Naive thymus-derived CD8-positive, alpha-beta T cell (primary cell): Measurements from ENCODE around the gene ADSS1. TPM values are rescaled to one million over a fixed set of nuclear protein-coding genes. Genes with fewer than 3 reads are reported as not detected.

ENCODE experiments used
- ATAC-seq, 2 donors: fragments of 150-1000 bp; cut with Tn5 transposase in 1 of 2; sonication (Bioruptor Pico), chemical (Tn5 transposase) in 1 of 2; 1 replicate in 1 of 2; 2 replicates in 1 of 2; pipeline ENCODE4 v1.10.0; 2021; ENCODE audit warnings: mild to moderate bottlenecking in 2 of 2, moderate library complexity in 2 of 2
- POLR2A ChIA-PET: fragments of 350-600 bp; sonication (Branson Sonifier 250); formaldehyde crosslinking; loops from one replicate; lab custom pipeline; 2021; ENCODE audit warnings: antibody characterized with exemption; lab: Charles Lee
- DNase-seq, 10 donors: peaks; one replicate each; pipeline versions ENCODE4 v3.0.0 to v3.0.0-alpha.2; 2020 to 2022
- H3K27ac Mint-ChIP-seq, 10 donors: one replicate each; pipeline ENCODE4 v1.8.0; 2020 to 2022; ENCODE audit warnings: mild to moderate bottlenecking in 10 of 10, mixed read lengths in 10 of 10, moderate library complexity in 4 of 10, inconsistent platforms in 1 of 10
- H3K27me3 Mint-ChIP-seq, 5 donors: one replicate each; pipeline ENCODE4 v1.8.0; 2021 to 2022; ENCODE audit warnings: mixed read lengths in 5 of 5
- H3K36me3 Mint-ChIP-seq, 3 donors: one replicate each; pipeline ENCODE4 v1.8.0; 2020 to 2022; ENCODE audit warnings: mixed read lengths in 3 of 3, mild to moderate bottlenecking in 2 of 3, inconsistent platforms in 1 of 3
- H3K4me1 Mint-ChIP-seq, 4 donors: one replicate each; pipeline ENCODE4 v1.8.0; 2021 to 2022; ENCODE audit warnings: mixed read lengths in 4 of 4
- H3K4me3 Mint-ChIP-seq, 10 donors: one replicate each; pipeline ENCODE4 v1.8.0; 2020 to 2022; ENCODE audit warnings: mild to moderate bottlenecking in 10 of 10, mixed read lengths in 10 of 10, moderate library complexity in 6 of 10, inconsistent platforms in 1 of 10
- H3K9me3 Mint-ChIP-seq, 9 donors: one replicate each; pipeline ENCODE4 v1.8.0; 2020 to 2022; ENCODE audit warnings: mixed read lengths in 9 of 9, mild to moderate bottlenecking in 3 of 9, inconsistent platforms in 1 of 9, moderate library complexity in 1 of 9
- polyA plus RNA-seq, 3 donors: library from polyadenylated mRNA; unstranded; fragments of 300-500 nt; fragmentation: Illumina TruSeq; gene quantifications; one replicate each; pipeline ENCODE4 v1.2.3, GENCODE V29; 2021
- total RNA-seq, 8 experiments: library from RNA in 2 of 8; stranded (reverse) in 2 of 8; gene quantifications; one replicate each; pipeline ENCODE4 v1.2.3 and lab custom pipeline; 2021 to 2026

The ADSS1 gene
- total and polyA plus RNA-seq, 5 experiments from 2014 or later, result 0.61 to 5.5 (median 3.1) TPM

DNA sequence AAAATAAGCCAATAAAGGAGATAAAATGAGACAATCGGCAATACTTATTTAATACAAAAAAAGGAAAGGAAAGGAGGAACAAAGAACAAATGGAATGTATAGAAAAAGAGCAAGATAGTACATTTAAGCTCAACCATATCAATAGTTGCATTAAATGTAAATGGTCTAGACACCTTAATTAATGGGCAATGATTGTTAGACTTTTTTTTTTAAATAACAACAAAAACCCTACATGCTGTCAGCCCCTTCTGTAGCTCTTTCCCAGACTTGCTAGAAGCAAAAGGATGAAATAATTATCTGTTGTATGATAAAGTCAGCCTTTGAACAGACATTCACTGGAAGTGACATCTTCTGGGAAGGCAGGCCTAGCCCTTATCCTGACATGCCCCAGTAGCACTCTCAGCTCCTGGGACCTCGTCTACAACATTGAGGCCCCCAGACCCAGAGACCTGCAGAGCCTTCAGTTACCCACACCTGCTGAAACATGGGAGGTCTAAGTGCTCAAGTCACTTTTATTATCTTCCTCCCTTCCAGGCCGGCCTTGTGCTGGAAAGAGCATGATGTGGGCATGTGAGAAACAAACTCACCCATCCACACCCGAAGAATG is 42.3 kb downstream of the ADSS1 start:
- H3K4me1 Mint-ChIP-seq, result peaks cover 0 to 11% (median 6%) of the 10 kb centered on the region in 4 donors
- H3K27ac Mint-ChIP-seq, result peak overlapping the region in 2 of 10 donors; percentile 11 to 39
- peaks cover 0 to 2% (median 0%) of the 10 kb centered on the region in 9 donors for H3K9me3 Mint-ChIP-seq
- no peak overlapping the region for H3K4me3 Mint-ChIP-seq
- POLR2A ChIA-PET, result interaction anchor here (0.8 to 1.0 kb wide), 2 partner anchors 13 to 60 kb away, joined by 3 read pairs; no protein-coding TSS in a partner anchor
- H3K27me3 Mint-ChIP-seq, result no peaks in the 10 kb centered on the region
- no peak for ATAC-seq
- peaks cover 6 to 22% (median 13%) of the 10 kb centered on the region in 3 donors for H3K36me3 Mint-ChIP-seq
- DNase-seq, result no peak

DNA sequence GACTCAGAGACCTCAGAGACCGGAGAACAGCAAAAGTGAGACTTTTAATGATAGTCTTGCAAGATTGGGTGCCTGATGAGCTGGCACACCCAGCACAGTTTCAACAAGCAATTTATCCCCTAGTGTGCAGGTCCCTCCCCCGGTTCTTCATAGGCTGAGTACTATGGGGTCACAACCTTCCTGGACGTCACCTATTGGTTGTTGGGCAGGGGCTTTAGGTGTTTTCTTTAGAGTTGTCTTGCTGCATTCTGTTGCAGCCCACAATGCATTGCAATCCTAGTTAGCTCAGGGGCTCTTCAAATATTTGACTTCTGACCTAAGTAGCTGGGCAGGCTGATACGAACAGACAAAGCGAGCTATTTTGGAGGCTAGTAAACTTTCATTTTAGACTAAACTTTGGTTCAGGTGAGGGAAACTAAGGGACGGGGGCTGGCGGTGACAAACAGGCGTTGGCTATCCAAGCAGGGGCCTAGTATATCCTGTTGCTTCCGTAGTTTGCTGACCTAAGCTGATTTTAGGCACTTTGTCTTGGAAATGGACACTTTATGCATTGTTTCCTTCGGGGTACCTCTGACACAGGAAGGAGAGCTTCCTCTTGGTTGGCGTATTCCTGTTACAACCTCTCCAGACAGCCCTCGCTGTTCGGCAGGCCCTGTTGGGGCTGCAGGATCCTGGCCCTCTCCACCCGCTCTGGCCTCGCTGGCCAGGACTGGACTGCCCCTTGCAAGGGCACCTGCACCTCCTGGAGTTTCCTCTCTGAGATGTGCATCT is 43.0 kb downstream of the ADSS1 start:
- peaks cover 4 to 21% (median 16%) of the 10 kb centered on the region in 3 donors for H3K36me3 Mint-ChIP-seq
- ATAC-seq, result no peak
- H3K27ac Mint-ChIP-seq, result no peak overlapping the region
- DNase-seq, result no peak
- H3K4me1 Mint-ChIP-seq, result peaks cover 0 to 10% (median 5%) of the 10 kb centered on the region in 4 donors
- no peak overlapping the region for H3K4me3 Mint-ChIP-seq
- POLR2A ChIA-PET, result interaction anchor here (0.7 to 1.5 kb wide), 4 partner anchors 8 to 60 kb away, joined by 3 read pairs; no protein-coding TSS in a partner anchor
- H3K9me3 Mint-ChIP-seq, result peaks cover 0 to 2% (median 0%) of the 10 kb centered on the region in 9 donors
- no peaks in the 10 kb centered on the region for H3K27me3 Mint-ChIP-seq

DNA sequence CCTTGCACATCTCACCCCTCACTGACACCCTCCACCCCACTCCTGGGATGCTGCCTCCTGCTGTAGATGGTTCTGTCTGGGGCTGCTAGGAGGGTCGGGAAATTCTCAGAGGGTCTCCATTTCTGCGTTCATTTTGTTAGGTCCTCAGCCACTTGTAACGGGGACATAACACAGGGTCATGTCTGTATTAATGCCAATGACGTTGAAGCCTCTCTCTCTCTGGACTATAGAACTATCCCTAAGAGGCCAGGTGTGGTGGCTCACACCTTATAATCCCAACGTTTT is 43.5 kb downstream of the ADSS1 start:
- Mint-ChIP-seq H3K27me3 (no peaks in the 10 kb centered on the region), H3K36me3 (peaks cover 0 to 18% (median 15%) of the 10 kb centered on the region in 3 donors), H3K4me3 (no peak overlapping the region), H3K27ac (no peak overlapping the region), H3K9me3 (peaks cover 0 to 2% (median 0%) of the 10 kb centered on the region in 9 donors), H3K4me1 (peaks cover 0 to 10% (median 5%) of the 10 kb centered on the region in 4 donors)
- no peak for DNase-seq
- POLR2A ChIA-PET, result interaction anchor here (0.7 to 1.5 kb wide), 3 partner anchors 9 to 25 kb away, joined by 3 read pairs; no protein-coding TSS in a partner anchor
- ATAC-seq, result no peak

DNA sequence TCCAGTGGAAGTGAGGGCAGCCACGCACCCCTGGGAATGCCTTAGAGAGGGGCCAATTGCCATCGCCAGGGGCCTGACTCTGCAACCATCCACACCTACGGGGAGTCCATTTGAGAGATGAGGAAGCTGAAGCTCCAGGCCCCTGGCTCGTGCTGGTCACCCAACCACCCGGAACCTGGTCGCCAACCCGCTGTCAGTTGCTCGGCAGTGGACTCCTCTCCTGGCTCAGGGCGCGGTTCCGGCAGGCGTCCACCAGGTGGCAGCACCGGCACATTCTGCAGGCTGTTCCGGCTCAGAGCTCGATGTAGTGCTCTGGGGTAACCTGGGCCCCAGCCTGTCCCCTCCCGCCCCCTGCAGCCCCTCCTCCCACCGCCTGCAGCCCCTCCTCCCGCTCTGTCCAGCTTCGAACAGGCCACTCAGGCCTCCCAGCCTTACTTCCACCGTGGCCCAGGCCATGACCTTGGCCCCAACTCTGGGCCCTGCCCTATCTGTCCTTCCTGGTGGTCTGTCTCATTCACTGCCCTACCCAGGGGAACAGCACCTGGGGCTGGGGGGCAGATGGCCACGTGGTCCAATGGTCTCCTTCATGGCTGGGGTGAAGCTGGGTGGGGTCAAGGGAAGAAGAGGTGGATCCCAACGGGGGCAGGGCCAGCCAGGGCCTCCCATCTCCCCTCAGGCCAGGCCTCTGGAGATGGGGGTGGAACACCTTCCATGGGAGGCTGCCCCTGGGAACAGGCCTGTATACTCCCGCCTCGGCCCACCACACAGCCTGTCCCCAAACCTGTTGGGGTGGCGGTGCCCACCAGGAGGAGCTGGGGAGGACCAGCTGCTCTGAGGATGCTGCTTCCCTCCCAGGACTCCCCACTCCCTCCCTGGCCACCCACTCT is 44.7 kb downstream of the ADSS1 start:
- POLR2A ChIA-PET, result interaction anchor here (1.5 to 1.7 kb wide), 3 partner anchors 10 to 57 kb away, joined by 3 to 21 read pairs (median 10); partner anchors contain the start of gene ZBTB42
- Mint-ChIP-seq H3K27me3 (no peaks in the 10 kb centered on the region), H3K4me1 (peaks cover 0 to 10% (median 5%) of the 10 kb centered on the region in 4 donors), H3K4me3 (no peak overlapping the region), H3K36me3 (peaks cover 0 to 17% (median 16%) of the 10 kb centered on the region in 3 donors), H3K27ac (peak overlapping the region in 2 of 10 donors; percentile 33 to 80), H3K9me3 (peaks cover 0 to 2% (median 0%) of the 10 kb centered on the region in 9 donors)
- peak; percentile 77 to 93 (median 90) for DNase-seq
- peak; percentile 97 to 98 for ATAC-seq

DNA sequence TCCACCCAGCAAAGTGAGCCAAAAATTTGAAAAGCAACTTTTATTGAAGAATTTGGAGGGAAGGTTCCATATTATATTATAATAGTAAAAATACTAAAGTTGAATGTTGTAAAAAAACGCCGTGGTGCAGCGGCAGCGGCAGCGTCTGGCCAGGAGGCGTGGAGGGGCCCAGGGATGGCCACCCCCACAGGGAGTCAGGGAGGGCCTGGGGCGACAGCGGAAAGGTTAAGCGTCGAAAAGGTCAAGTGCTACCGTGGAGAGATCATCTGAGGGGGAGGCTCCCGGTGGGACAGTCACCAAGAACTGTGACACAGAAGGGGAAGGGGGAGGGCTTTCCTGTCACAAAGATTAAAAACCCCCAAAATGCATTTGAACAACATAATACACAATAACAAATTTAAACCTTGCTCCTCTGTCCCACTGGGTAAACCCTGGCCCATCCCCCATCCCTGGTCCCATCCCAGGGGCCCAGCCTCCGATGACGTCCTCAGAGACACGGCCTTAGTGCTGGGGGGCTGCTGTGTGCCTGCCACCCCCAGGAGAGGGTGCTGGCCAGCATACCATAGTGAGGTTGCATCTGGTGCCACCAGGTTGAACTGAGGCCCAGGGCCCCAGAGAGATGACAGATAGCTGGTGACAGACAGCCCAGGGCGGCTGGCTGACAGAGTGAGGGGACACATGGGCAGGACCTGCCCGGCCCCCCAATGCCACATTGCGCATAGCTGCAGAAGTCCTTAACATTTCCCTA is 45.5 kb downstream of the ADSS1 start:
- no peak for DNase-seq
- peaks cover 0 to 10% (median 5%) of the 10 kb centered on the region in 4 donors for H3K4me1 Mint-ChIP-seq
- no peak overlapping the region for H3K4me3 Mint-ChIP-seq
- H3K9me3 Mint-ChIP-seq, result peaks cover 0 to 2% (median 0%) of the 10 kb centered on the region in 9 donors
- no peak for ATAC-seq
- POLR2A ChIA-PET, result interaction anchor here (1.5 to 1.7 kb wide), 2 partner anchors 31 to 57 kb away, joined by 10 to 21 read pairs; partner anchors contain the start of gene ZBTB42
- no peaks in the 10 kb centered on the region for H3K27me3 Mint-ChIP-seq
- peak overlapping the region in 1 of 10 donors; percentile 38 for H3K27ac Mint-ChIP-seq
- peaks cover 0 to 17% (median 12%) of the 10 kb centered on the region in 3 donors for H3K36me3 Mint-ChIP-seq

DNA sequence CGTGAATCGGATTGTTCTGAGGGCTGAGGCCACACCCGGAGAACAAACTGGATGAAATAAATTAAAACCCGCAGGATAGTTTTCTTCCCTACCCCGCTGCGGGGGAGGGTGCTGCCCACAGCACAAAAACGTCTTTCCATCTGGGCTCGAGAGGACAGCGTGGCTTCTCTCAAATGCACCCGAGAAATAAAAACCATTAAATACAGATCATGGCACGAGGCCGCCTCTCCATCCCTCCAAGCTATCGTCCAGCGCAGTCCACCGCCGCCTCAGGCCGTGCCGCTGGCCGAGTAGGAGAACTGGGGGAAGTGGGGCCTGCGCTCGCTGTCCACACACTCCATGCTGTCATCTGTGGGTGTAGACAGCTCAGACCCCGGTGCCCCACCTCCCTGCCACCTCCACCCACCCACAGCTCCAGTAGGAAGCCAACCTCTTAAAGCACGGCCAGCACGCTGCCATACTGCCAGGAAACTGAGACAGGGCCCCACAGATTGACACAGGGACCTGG is 46.1 kb downstream of the ADSS1 start:
- Mint-ChIP-seq H3K4me3 (no peak overlapping the region), H3K9me3 (peaks cover 0 to 2% (median 0%) of the 10 kb centered on the region in 9 donors)
- DNase-seq, result no peak

DNA sequence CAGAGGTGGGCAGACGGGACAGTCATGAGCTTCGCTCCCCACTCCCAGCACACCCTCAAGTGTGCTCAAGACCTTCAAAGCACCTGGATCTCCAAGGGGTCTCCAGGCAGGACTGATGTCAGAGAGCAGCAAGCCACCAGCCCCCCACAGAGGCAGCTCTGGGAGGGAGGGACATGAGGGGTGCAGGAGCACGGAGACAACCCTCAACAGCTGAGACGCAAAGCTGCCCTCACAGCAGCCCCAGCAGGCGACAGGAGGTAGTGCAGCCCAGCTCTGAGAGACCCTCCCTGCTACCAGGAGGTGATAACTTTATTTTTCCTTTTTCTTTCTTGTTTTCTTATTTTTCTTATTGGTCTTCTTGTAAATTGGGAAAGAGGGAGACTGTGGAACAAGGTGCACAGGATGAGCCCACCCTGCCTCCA is 46.8 kb downstream of the ADSS1 start:
- H3K27me3 Mint-ChIP-seq, result no peaks in the 10 kb centered on the region
- ATAC-seq (no peak), DNase-seq (peak in 1 of 10 donors; percentile 13)
- POLR2A ChIA-PET, result interaction anchor here (1.3 to 2.7 kb wide), 2 partner anchors 14 to 55 kb away, joined by 4 to 9 read pairs; no protein-coding TSS in a partner anchor
- H3K9me3 Mint-ChIP-seq, result peaks cover 0 to 2% (median 0%) of the 10 kb centered on the region in 9 donors
- H3K36me3 Mint-ChIP-seq, result peaks cover 0 to 17% (median 12%) of the 10 kb centered on the region in 3 donors
- no peak overlapping the region for H3K4me3 Mint-ChIP-seq
- H3K4me1 Mint-ChIP-seq, result peaks cover 0 to 10% (median 5%) of the 10 kb centered on the region in 4 donors
- peak overlapping the region in 4 of 10 donors; percentile 5 to 73 (median 29) for H3K27ac Mint-ChIP-seq

More for the DNA sequence above, 46.1 kb downstream of the ADSS1 start:
- Mint-ChIP-seq H3K27me3 (no peaks in the 10 kb centered on the region), H3K27ac (peak overlapping the region in 1 of 10 donors; percentile 43), H3K36me3 (peaks cover 0 to 17% (median 12%) of the 10 kb centered on the region in 3 donors), H3K4me1 (peaks cover 0 to 10% (median 5%) of the 10 kb centered on the region in 4 donors)
- POLR2A ChIA-PET, result interaction anchor here (2.7 kb wide), 1 partner anchor 56 kb away, joined by 9 read pairs; no protein-coding TSS in a partner anchor
- no peak for ATAC-seq

DNA sequence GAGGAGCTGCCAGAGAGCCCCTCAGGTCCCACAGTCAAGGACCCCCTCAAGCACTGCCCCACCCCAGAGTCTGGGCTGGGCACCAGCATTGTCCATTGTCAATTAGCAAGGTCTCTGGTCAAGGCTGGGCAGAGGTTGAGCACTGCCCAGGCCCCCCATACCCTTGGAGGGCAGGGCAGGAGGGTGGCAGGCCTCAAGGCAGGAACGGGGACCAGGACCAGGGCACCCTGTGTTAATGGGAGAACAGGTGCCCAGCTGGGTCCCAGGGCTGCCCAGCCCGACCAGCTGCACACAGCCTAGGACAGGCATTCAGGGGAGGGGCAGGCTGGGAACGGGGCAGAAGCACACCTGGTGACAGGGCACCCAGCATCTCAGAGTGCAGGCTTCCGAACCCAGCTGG is 47.3 kb downstream of the ADSS1 start:
- peaks cover 0 to 17% (median 16%) of the 10 kb centered on the region in 3 donors for H3K36me3 Mint-ChIP-seq
- H3K27ac Mint-ChIP-seq, result peak overlapping the region in 1 of 10 donors; percentile 43
- peaks cover 0 to 10% (median 5%) of the 10 kb centered on the region in 4 donors for H3K4me1 Mint-ChIP-seq
- peaks cover 0 to 2% (median 0%) of the 10 kb centered on the region in 9 donors for H3K9me3 Mint-ChIP-seq
- ATAC-seq, result no peak
- no peaks in the 10 kb centered on the region for H3K27me3 Mint-ChIP-seq
- POLR2A ChIA-PET, result interaction anchor here (1.3 to 2.7 kb wide), 2 partner anchors 14 to 55 kb away, joined by 4 to 9 read pairs; no protein-coding TSS in a partner anchor
- DNase-seq, result no peak
- no peak overlapping the region for H3K4me3 Mint-ChIP-seq

DNA sequence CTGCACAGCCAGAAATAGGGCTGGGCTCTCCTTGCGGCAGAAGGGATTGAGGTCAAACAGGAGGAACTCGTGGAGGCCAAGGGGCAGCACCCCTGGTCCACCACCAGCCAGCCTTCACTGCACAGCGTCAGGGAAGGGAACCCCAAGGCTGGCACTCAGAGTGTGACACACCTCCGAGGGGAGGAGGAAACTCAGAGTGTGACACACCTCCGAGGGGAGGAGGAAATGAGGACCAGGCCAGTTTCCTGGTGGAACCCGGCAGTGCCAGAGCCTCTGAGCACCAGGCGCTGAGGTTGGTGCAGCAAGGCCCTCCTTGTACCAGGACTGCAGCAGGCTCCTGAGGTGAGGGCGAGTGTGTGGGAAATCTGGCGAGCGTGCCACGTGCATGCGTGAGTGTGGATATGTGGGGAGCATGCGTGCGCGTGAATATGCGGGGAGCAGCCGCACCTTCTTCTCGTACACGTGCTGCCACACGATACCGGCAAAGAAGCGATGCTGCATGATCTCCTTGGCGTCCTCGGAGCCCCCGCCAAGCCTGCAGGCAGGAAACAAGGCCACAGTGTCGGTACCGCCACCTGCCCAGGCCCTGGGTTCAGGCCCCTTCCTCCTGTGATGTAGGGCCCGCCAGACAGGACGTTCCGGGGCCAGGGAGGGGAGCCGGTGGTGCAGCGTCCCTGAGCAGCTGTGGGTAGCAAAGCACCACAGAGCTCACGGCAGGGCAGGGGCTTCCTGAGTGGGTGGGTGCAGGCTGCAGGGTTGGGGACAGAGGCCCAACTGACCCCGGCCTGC is 48.1 kb downstream of the ADSS1 start:
- Mint-ChIP-seq H3K9me3 (peaks cover 0 to 2% (median 0%) of the 10 kb centered on the region in 9 donors), H3K27me3 (no peaks in the 10 kb centered on the region), H3K4me3 (no peak overlapping the region), H3K27ac (peak overlapping the region in 1 of 10 donors; percentile 28), H3K4me1 (peaks cover 0 to 10% (median 5%) of the 10 kb centered on the region in 4 donors), H3K36me3 (peaks cover 0 to 18% (median 17%) of the 10 kb centered on the region in 3 donors)
- ATAC-seq, result no peak
- POLR2A ChIA-PET, result interaction anchor here (1.3 to 2.7 kb wide), 2 partner anchors 15 to 54 kb away, joined by 4 to 9 read pairs; no protein-coding TSS in a partner anchor
- no peak for DNase-seq
